NCI-H460 (cell line): ENCODE measurements around the gene MFGE8. TPM values are rescaled to one million over a fixed set of nuclear protein-coding genes. Genes with fewer than 3 reads are reported as not detected.

Experiments used
- DNase-seq: peaks from one replicate; pipeline ENCODE4 v3.0.0-alpha.2; 2016; ENCODE audit warnings: low read depth; ENCODE audit errors: extremely low read depth
- total RNA-seq: library from RNA; depleted of rRNA; stranded (reverse); fragments of >200 nt; shearing (Covaris generic); gene quantifications from 2 replicates; pipeline ENCODE4 v1.2.3, GENCODE V29; 2014

Gene MFGE8
- total RNA-seq, 1 experiment from 2014 or later, result 67.1 TPM

- no peak for DNase-seq
These were observed 12.7 kb downstream of the MFGE8 start for GRCh38 chr15:88900309-88900981.

DNA sequence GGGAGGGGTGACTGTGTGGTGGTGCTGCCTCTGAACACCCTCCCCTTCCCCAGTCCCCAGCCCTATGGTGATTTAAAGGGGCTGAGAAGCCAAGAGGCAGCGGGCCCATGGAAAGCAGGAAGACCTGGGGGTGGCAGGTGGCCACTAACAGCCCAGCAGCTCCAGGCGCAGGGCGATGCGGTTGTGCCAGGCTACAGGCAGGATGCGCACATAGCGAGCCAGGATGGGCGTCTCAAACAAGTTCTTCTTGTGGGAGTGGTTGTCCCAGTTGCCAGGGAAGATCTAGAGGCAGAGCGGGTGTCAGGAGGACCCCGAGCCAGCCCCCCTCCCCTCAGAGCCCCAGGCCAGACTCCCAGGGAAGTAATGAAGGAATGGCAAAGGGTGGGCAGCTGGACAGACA lies 13.9 kb downstream of the MFGE8 start:
- DNase-seq, result no peak

DNA sequence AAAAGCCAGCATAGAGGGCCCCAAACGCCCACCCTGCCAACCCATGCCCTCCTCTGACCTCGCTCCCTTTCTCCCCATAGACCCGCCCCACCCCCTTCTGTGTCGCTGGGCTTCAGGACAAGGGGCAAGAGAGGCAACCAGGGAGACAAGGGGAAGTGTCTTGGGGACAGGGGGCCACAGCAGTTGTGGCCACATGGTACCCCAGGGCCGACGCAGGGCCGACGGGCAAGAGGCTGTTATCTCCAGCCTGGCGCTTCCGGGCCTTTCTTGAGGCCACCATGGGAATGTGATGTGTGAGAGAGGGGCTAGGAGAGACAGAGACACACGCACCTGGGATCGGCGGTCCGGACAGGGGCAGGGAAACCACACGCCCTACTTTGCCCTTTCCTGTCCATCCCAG lies 14.4 kb downstream of the MFGE8 start:
- DNase-seq, result no peak

DNA sequence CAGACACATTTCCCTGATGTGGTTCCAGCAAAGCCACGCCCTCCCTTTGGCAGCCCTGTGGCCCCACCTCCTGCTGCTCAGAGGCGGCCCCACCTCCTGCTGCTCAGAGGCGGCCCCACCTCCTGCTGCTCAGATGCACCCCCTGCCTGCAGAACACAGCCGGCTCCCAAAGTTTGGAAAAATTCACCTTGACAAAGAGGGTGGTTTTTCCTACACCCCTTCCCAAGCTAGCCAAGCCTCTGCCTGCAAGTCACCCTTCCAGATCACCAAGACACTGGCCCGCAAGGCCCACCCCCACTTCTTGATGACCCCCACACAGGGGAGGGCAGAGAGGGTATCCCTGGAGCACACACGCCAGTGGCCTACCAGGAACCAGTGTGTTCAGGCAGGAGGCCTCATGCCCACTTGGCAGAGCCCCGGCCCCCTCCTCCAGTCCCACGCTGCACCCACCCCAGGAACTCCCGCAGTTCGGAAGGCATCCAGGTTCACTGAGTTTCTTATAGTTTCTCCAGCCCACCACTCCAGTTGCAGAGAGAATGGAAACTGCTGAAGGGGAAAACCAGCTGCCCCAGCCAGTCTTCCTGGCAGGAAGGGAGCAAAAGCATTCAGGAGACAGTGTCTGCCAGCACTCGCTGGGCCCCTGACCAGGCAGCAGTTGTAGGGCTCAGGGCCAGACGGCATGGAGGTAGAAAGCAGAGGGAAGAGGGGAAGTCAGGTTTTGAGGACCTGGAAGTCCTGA lies 15.6 kb downstream of the MFGE8 start:
- peak; percentile 74 for DNase-seq

DNA sequence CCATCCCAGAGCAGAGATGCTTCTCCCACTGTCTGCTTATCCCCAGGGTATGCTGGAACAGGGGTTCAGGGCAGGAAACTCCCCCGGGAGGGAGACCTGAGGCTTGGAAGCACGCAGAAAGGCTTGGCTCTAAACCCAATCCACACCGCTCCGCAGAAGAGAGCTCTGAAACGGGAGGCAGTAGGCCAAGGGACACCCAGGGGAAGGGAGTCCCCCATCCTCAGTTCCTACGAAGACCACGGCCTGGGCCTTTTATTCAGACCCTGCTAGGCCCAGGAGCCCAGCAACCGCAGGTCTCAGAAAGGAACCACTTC lies 16.1 kb downstream of the MFGE8 start:
- DNase-seq, result no peak

- DNase-seq, result no peak
These were observed 16.7 kb downstream of the MFGE8 start for GRCh38 chr15:88896333-88897033.

DNA sequence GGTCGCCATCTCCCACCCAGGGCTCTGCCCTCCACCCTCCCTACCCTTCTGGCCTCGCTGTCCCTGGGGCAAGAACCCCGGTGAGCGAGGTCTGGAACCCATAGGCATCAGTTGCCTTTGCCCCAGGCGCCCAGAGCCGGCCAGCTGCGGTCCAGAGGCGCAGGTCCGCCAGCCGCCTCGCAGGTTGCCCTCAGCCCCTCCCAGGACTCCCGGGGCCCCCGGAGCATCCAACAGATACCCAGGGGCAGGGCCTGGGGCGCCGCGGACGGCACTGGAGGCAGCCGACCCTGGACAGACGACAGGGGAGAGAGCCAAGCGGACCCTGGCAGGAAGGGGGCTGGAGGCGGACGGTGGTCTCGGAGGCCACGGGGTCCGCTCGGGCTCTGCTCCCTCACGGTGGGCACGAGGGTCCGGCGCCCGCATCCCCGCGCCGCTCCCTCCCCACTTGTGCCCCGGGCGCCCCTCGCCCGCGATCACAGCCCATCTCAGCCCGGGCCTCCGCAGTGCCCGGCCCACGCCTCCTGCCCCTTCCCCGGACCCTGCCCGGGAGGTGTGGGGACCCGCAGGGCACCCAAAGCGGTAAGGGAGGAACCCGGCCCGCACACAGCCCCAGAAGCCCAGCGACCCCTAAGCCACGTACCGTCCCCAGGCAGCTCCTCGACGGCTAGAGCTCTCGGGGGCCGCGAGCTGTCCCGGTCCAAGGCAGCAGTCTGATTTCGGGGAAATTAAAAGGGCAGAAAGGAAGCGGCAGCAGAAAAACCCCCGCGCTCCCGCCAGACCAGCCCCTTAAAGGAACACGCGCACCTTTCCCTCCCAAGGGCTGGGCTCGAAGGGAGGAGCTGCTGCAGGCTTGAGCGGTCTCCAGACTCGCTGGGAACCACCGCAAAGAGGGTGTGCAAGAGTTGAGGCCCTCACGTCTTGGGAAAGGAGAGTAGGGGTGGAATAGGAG lies 18.1 kb downstream of the MFGE8 start, which contains the start of gene HAPLN3:
HAPLN3 (minus strand) TSS at position 726 of the 949 bp plus-strand sequence. CDS start 8,246 bp downstream, outside the sequence.
- no peak for DNase-seq

DNA sequence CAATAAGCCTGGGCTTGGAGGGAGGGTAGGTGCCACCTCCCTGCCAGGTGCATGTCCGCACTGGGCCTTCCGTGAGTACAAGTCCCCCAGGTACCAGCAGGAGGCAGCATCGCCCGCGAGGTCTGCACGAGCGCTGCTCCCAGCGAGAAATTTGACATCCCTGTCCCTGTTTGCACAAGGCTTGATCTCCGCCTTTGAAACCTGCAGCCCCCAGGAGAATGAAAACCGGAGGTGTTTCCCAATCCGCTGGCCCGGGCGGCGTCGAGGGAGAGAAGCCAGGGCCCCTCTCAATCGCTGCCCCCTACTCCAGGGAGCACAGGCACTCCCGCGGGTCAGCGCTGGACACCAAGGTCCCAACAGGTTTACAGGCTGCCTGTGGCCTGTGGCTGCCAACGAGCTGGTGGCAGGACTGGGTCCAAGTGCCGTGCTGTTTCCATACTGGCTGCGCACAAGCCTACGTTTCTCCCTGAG lies 18.8 kb downstream of the MFGE8 start:
- no peak for DNase-seq

GRCh38 chr15:88891540-88892254 lies 21.5 kb downstream of the MFGE8 start:
- peak; percentile 75 for DNase-seq

GRCh38 chr15:88890495-88890894 lies 22.7 kb downstream of the MFGE8 start:
- DNase-seq, result no peak

GRCh38 chr15:88888719-88889118 lies 24.5 kb downstream of the MFGE8 start:
- DNase-seq, result no peak

DNA sequence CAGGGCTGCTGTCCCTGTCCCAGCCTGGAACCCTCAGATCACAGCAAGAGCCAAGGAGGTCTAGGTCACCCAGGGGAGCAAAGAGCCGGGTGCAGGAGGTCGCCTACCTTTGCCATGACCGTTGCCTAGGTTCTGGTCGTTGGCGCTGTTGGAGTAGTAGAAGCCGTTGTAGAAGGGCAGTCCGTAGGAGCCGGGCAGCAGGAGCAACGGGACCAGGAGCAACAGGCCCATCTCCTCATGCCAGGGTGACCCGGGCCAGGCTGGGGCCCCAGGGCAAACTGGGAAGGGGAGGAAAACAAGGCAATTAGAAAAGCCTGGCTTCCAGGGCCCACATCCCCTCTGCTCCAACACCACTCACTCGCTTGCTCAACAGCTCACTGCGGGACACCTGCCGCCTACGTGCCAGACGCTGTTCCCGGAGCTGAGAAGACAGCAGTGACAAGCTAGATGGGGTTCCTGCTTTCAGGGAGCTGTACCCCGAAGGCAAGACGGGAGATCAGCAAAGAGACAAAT lies 26.1 kb downstream of the MFGE8 start:
- DNase-seq, result no peak

DNA sequence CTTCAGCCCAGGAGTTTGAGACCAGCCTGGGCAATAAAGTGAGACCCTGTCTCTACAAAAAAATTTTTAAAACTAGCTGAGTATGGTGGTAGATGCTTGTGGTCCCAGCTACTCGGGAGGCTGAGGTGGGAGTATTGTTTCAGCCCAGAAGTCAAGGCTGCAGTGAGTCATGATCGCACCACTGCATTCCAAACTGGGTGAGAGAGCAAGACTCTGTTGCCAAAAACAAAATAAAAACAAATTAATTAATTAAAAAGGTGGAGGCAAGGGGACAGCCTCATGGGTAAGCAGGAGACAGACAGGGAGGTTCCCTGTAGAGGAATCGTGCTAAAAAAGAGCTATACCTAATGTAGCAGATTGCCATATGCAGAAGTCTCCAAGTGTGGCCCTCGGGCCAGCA lies 30.4 kb downstream of the MFGE8 start:
- no peak for DNase-seq

DNA sequence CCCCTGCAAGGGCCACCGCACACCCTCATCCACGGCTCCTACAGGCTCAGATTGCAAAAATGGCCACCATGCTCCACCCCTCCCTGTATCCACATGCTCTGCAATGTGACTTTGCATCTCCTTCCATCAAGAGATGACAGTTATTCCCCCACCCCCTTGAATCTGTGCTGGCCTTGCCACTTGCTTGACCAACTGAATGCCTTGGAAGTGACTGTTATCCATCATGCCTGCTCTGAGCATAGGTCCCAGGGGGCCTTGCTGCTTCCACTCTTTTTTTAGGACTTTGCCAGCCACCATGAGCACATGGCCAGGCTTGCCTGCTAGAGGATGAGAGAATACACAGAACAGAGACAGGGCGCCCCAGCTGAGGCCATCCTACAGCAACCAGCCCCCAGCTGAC lies 31.4 kb downstream of the MFGE8 start:
- DNase-seq, result no peak

DNA sequence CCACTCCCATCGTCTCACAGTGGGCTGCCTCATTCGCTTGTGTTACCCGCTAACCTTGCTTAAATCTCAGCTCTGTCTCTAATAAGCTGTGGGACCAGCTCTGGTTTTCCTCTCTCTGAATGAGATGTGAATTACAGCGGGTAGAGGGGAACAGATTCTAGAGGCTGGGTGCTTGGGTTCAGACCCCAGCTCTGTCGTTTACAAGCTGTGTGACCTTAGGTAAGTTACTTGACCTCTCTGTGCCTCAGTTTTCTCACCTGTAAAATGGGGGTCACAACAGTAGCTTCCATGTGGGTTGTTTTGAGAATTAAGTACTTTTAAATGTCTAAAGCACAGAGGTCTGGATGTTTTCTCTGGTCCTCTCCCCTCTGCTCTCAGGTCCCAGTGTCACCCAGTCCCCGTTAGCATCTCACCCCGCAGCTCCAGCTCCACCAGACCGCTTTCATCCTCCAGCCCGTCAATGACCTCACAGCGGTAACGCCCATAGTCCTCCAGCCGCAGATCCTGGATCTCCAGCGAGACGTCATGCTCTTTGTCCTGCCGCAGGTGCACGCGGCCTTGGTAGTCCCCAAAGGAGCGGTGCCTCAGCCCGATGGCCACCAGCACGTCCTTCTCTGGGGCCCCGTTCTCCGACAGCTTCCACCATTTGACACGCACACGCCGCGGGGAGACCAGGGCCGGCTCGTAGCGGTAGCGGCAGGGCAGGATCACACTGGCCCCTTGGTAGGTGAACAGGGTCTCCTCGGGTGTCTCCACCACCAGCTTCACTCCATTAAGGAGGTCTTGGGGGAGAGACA lies 32.0 kb downstream of the MFGE8 start:
- DNase-seq, result no peak

DNA sequence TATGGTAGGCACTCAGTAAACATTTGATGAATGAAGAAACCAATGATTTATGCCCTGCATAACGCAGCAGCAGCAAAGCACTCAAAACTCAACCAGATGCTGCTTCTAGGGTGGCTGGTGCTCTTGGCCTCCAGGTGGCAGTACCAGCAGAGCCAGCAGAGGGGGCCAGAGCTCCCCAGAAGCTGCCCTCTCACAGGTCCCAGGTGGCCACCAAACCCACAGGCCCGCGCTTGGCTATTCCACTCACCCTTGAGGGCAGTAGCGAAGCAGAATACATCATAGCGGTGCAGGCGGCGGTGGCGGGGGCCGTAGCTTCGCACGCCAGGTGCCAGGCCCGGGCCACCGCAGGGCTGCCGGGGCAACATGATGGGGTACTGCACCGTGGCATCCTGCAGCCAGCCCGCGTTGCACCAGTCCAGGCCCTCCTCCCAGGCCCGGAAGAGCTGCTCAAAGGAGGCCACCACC lies 34.4 kb downstream of the MFGE8 start:
- DNase-seq, result peak; percentile 63

- no peak for DNase-seq
These were observed 35.3 kb downstream of the MFGE8 start for GRCh38 chr15:88877906-88878305.

DNA sequence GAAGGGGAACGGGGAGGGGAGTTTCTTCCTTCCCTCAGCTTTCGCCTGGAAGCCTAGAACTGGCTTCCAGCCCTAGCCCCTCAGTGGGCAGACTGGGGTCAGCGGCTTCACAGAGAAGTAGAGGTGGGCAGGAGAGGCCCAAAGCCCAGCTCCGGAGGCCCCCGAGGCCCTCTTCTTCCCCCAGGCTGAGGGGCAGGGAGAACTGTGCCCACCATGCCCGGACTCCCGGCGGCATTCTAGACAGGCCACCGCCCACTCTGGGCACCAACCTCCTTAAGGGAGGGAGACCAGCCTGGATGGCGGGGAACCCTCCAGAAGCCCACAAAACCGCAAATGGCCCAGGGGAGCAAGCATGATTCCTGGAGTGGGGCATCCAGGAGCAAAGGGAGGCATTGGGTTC lies 35.8 kb downstream of the MFGE8 start:
- DNase-seq, result no peak

DNA sequence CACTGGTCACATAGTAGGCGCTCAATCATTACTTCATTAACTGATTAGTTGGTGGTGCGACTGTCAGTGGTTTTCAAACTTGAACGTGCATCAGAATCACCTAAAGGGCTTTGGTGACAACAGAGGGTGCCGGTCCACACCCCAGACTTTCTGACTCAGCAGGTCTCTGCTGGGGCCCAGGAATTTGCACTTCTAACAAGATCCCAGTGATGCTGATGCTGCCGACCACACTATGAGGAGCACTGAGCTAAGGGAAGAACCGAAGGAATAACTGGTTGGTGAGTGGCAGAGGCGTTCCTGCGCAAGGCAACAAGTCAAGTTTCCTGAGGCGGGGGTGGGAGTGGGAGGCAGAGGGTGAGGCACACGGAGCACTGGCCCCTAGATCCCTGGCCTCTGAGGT lies 36.6 kb downstream of the MFGE8 start:
- no peak for DNase-seq
